ENCODE results near the gene MALAT1. TPM values are rescaled to one million over a fixed set of nuclear protein-coding genes. Genes with fewer than 3 reads are reported as not detected.

The MALAT1 gene
- total and polyA plus RNA-seq, 2 donors (not counting 1 experiment from before 2014, with no cell fraction given), result 646 to 32,417 TPM

DNA sequence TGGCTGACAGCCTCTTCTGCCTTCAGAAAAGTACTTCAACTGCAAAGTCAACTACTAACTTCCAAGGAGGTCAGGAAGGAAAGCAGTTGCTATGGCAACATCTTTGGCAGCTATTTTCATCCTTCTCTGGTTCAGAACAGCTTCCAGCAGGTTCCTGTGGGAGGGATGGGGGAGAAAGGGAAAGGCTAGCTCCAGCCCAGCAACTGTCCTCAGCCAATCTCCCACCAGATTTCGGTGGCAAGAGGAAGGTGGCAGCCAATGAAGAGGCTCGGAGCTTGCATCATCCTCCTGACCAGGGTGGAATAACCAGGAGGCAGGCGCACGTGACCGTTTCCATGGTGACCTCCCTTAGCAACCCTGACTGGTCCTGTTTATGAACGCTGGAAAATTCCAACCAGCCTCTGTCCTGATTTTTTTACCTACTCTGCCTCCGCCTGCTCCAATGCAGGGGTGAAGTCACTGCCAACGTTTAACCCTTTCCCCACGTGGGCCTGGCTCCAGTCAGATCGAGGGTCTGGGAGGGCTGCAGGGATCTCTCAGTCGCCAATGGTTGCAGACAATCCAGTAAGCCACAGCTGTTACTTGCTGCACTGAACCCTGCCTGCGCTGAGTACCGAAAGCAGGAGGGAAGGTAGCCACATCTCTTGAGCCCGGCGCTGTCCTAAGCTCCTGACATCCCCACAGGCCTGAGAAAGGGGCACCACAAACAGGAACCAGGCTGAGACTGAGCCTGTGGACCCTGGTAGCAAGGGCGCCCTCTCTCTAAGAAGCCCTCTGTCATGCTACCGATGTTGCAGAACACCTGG lies 11.2 kb upstream of the MALAT1 start:
- DNase-seq (peak; percentile 66), ATAC-seq (ENCODE audit: low read depth) (peak; percentile 49)
- Mint-ChIP-seq H3K27ac (peak overlapping the region; percentile 72), H3K27me3 (no peaks in the 10 kb centered on the region), H3K9me3 (ENCODE audit: insufficient read depth) (no peaks in the 10 kb centered on the region), H3K4me3 (peak overlapping the region; percentile 72), H3K4me1 (peaks cover 46% of the 10 kb centered on the region)
- intact Hi-C loops (cut with micrococcal nuclease), result no loop called here
- H3K79me2 ChIP-seq (ENCODE audit: control insufficient read depth, insufficient read depth, low read length), result peaks cover 31% of the 10 kb centered on the region
- H4K20me1 ChIP-seq (ENCODE audit: control insufficient read depth, insufficient read depth, low read length, poor library complexity, severe bottlenecking), result no peaks in the 10 kb centered on the region
- H3K9me3 ChIP-seq (ENCODE audit: control extremely low read depth in 1 of 3, control insufficient read depth in 2 of 3, insufficient read depth in 1 of 3, low read length in 2 of 3), result no peaks in the 10 kb centered on the region
- TF ChIP-seq EZH2 (IDR thresholded peaks at IDR 0.05; ENCODE audit: borderline replicate concordance, insufficient read depth, low read depth, low read length, poor library complexity, severe bottlenecking), result no peak
- TF ChIP-seq, protein P1, sequence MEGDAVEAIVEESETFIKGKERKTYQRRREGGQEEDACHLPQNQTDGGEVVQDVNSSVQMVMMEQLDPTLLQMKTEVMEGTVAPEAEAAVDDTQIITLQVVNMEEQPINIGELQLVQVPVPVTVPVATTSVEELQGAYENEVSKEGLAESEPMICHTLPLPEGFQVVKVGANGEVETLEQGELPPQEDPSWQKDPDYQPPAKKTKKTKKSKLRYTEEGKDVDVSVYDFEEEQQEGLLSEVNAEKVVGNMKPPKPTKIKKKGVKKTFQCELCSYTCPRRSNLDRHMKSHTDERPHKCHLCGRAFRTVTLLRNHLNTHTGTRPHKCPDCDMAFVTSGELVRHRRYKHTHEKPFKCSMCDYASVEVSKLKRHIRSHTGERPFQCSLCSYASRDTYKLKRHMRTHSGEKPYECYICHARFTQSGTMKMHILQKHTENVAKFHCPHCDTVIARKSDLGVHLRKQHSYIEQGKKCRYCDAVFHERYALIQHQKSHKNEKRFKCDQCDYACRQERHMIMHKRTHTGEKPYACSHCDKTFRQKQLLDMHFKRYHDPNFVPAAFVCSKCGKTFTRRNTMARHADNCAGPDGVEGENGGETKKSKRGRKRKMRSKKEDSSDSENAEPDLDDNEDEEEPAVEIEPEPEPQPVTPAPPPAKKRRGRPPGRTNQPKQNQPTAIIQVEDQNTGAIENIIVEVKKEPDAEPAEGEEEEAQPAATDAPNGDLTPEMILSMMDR (IDR thresholded peaks at IDR 0.05), result no peak
- ChIA-PET POLR2A (interaction anchor here (0.6 to 8.8 kb wide), 7 partner anchors 10 to 157 kb away, joined by 4 to 70 read pairs (median 7); partner anchors contain the start of gene MALAT1), CTCF (interaction anchor here (1.0 to 3.0 kb wide), 5 partner anchors 9 to 16 kb away, joined by 3 to 19 read pairs (median 4); partner anchors contain the start of gene MALAT1)
- WGBS (ENCODE audit: insufficient coverage), result 15% methylated on average over 17 of the region's 17 CpGs
- no peak overlapping the region for H3K4me3 ChIP-seq (ENCODE audit: control extremely low read depth in 1 of 5, extremely low read depth in 1 of 5, insufficient read depth in 1 of 5, low read depth in 2 of 5, low read length in 4 of 5)
- no peak overlapping the region for H3K9ac ChIP-seq (ENCODE audit: low read length)
- H3K4me2 ChIP-seq (replicated peaks; ENCODE audit: low read depth, low read length, poor library complexity, severe bottlenecking), result peak overlapping the region; percentile 56
- H3K27ac ChIP-seq (ENCODE audit: low read length in 2 of 2), result no peak overlapping the region
- peak overlapping the region; percentile 47 for H2AFZ ChIP-seq (ENCODE audit: insufficient read depth, low read depth, low read length, poor library complexity, severe bottlenecking)
- no peaks in the 10 kb centered on the region for H3K36me3 ChIP-seq (replicated peaks in 1 of 2; ENCODE audit: control extremely low read depth in 1 of 2, control insufficient read depth in 1 of 2, extremely low read depth in 1 of 2, insufficient read depth in 2 of 2, low read length in 1 of 2)
- H3K27me3 ChIP-seq (replicated peaks in 1 of 4; ENCODE audit: control extremely low read depth in 1 of 4, control insufficient read depth in 3 of 4, insufficient read depth in 4 of 4, low read length in 3 of 4), result no peaks in the 10 kb centered on the region
- peaks cover 35 to 43% of the 10 kb centered on the region in 2 donors for H3K4me1 ChIP-seq (ENCODE audit: control insufficient read depth in 2 of 2, insufficient read depth in 2 of 2, low read length in 2 of 2)
